GM18868 (cell line): ENCODE measurements around the gene FADS1.

Experiments used
- ATAC-seq: cut with Tn5 transposase; IDR thresholded peaks from one replicate; pipeline ENCODE4 v1.9.1; 2021; ENCODE audit warnings: mild to moderate bottlenecking, moderate library complexity; ENCODE audit not compliant: unreplicated experiment

Gene FADS1

GRCh38 chr11:61797263-61797944 is 19.4 kb downstream of the FADS1 start:
- no peak for ATAC-seq

- ATAC-seq: no peak
Measured at GRCh38 chr11:61795876-61796526, 20.8 kb downstream of the FADS1 start.

GRCh38 chr11:61795459-61795858 is 21.3 kb downstream of the FADS1 start:
- ATAC-seq: no peak

GRCh38 chr11:61794579-61794978 is 22.2 kb downstream of the FADS1 start:
- ATAC-seq: no peak

- no peak for ATAC-seq
Measured at GRCh38 chr11:61793829-61794204, 23.0 kb downstream of the FADS1 start.

GRCh38 chr11:61793083-61793828 is 23.5 kb downstream of the FADS1 start:
- ATAC-seq: no peak

- peak; percentile 85 for ATAC-seq
Measured at GRCh38 chr11:61792310-61793082, 24.3 kb downstream of the FADS1 start, which contains the start of the genes FEN1 and TMEM258. Gene FEN1 (plus strand): TSS chr11:61792911. CDS start chr11:61795362, 2,451 bp downstream. Gene TMEM258 (minus strand): TSS chr11:61792599. CDS start chr11:61792558, 41 bp downstream.

GRCh38 chr11:61791737-61792309 is 25.0 kb downstream of the FADS1 start:
- ATAC-seq: peak; percentile 15

- no peak for ATAC-seq
Measured at GRCh38 chr11:61787928-61788491, 28.8 kb downstream of the FADS1 start.

- ATAC-seq: no peak
Measured at GRCh38 chr11:61785837-61786402, 30.9 kb downstream of the FADS1 start.

- ATAC-seq: no peak
Measured at GRCh38 chr11:61784506-61784805, 32.3 kb downstream of the FADS1 start.

GRCh38 chr11:61783717-61784505 is 32.9 kb downstream of the FADS1 start:
- no peak for ATAC-seq

- no peak for ATAC-seq
Measured at GRCh38 chr11:61782841-61783240, 34.0 kb downstream of the FADS1 start.

GRCh38 chr11:61782299-61782698 is 34.5 kb downstream of the FADS1 start:
- no peak for ATAC-seq

GRCh38 chr11:61781585-61781984 is 35.2 kb downstream of the FADS1 start:
- no peak for ATAC-seq

GRCh38 chr11:61780581-61781162 is 36.1 kb downstream of the FADS1 start:
- no peak for ATAC-seq

GRCh38 chr11:61779666-61780525 is 36.9 kb downstream of the FADS1 start:
- no peak for ATAC-seq
